ENCODE data around the gene UIMC1. TPM values are rescaled to one million over a fixed set of nuclear protein-coding genes. Genes with fewer than 3 reads are reported as not detected.

Gene UIMC1
- total RNA-seq, 1 experiment from 2014 or later, result 33.6 TPM

DNA sequence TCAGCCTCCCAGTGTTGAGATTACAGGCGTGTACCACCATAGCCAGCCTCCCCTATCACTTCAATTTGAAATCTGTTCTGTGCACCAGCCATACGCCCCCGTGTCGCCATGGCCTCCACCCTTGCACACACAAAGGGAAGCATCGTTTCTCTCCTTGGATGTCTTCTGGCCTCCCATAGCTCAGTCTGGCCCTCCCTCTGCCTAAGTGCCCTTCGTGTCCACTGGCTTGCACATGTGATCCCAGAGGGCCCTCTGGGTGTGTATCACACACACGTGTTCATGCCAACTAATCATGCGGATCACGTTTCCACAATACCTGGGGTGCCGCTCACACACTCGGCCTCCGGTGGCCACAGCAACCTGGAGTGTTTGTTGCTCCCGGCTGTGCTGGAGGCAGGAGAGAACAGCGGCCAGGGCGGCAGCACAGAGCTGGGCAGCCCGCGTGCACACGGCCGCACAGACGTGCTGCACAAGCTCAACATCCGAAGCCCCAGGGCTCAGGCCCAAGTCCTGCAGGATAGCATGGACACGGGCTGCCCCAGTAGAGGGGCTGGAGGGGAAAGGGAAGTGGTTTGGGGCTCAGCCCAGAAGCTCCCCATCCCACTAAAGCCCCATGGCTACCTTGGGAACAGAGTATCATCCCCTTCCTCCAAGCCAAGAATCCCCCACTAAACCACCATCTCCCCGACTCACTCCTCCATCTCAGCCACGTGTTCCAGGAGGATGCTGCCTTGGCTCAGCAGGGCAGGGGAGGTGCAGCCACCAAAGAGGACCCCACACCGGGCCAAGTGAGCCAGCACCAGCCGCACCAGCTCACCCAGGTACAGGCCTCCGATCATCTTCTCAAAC, 118.3 kb downstream of the UIMC1 start:
- DNase-seq (ENCODE audit: extremely low read depth, low read depth), result no peak

DNA sequence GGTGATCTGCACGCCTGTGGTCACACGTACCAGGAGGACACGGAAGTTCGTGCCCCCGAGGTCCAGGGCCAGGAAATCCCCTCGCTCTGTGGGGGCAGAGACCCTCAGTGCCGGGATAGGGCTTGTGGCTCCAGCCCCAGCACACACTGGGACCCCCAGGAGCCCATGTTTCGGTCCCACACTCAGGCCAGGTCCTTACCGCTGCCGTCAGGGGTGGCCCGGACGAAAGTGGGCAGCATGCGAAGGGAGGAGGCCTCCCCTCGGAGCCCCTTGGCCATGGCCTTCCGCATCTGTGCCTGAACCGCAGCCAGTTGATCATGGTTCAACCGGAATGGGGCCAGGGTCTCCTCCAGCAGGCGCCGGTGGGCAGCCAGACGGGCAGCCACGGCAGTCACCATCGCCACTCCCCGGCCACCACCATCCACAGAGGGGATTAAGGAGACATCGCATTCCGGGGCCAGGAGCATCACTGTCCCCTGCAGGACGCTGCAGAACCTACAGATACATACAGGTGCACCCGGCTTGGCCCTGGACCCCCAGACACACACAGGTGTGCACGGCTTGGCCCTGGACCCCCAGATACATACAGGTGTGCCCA, 119.2 kb downstream of the UIMC1 start:
- no peak for DNase-seq (ENCODE audit: extremely low read depth, low read depth)

DNA sequence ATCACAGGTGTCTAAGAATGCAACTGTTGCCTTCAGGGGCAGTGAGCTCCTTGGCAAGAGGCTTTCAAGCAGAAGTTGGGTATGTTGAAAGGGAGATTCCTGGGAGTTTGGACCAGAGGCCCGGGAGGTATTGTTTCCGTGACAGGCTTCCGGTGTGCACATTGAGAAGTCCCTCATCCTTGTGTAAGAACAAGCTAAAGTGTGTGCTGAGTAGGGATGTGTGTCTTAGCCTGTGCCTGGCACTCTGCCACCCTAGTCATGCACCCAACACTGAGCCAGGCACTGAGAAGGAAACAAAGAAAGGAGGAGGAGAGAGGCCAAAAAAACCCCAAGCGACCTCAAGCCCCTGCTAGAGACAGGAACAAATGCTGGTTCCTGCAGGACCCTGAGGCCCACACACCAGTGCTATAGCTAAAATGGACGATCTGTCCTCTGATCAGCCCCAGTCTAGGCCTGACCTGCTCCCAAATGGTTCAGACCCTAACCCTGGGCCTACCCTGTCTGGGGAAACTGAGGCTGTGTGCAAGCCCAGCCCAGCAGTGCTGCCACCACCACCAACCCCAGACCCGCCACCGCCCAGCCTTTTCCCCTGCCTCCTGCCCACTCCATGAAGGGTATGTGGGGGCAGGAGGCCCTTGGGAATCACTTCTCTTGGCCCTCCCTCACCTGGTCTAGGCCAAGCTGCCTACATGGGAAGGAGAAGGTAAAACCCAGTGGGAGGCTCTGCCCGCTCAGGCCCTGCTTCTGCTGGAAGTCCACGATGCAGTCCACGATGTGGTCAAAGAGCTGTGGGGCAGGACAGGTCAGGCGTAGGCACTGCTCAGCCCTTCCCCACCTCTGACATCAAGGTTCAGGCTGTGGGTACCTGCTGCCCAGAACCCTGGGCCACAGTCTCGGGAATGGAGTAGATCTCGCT, 120.0 kb downstream of the UIMC1 start:
- DNase-seq (ENCODE audit: extremely low read depth, low read depth), result no peak

DNA sequence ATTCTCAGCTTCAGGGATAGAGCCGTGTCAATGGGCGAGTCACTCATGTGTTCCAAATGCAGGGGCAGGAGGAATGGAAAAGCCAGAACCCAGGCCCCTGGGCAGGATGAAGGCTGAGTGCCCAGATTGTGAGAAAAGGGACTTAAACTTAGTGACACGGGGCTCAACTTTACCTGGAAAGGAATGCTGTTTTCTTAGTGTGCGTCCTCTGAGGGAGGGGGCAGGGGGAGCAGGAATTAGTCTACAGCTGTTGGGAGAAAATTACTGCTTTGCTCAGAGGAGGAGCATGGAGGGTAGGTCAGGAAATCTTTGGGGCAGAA, 122.0 kb downstream of the UIMC1 start:
- DNase-seq (ENCODE audit: extremely low read depth, low read depth), result no peak

DNA sequence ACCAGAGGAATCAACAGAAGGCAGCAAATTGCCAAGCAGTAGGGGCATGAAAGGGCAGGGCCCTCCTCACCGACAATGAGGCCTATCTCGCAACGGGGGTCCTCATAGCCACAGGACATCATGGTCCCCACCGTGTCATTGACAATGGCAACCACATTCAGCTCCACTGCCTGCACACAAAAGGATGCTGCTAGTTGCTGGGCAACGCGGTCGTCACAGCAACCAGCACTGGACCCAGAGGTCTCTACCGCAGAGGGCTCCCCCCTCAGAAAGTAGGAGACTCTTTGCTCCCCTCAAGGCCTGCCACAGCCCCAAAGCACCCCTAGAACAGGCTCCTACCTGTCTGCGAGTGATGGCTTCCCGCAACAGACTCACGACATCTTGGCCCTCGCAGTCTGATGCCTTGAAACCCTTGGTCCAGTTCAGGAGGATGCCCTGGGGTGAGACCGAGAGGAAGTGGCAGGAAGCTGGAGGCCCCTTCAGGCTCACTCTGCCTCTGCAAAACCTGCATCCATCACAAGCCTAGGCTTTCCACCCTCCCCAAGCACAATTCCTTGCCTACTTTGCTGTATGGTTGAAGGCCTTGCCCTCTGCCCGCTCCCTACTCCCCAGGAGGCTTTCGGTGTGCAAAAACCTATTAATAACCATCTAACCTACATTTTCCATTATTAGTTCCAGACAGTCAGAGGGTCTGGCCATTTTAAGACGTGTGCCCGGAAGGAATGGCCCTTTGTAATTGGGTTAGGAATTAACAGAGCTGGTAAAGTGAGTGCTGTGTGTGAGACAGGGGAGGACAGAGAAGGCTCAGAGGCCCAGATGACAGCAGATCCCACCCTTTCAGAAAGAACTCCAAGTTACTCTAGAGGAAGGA, 122.6 kb downstream of the UIMC1 start:
- no peak for DNase-seq (ENCODE audit: extremely low read depth, low read depth)

DNA sequence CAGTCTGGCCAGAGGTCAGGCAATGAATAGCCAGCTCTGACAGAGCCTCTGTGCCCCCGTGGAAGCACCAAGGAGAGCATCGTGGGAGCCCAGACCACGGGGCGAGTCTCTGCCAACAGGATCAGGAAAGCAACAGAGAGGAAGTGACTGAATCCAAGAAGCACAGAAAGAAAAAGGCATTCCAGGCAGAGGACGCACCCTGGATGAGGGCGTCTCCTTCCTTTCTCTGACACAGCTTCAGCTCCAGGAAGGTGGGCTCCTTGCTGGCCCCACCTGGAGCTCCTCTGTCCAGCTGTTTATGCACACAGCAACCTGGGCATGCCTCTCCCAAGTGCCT, 124.0 kb downstream of the UIMC1 start:
- no peak for DNase-seq (ENCODE audit: extremely low read depth, low read depth)

DNA sequence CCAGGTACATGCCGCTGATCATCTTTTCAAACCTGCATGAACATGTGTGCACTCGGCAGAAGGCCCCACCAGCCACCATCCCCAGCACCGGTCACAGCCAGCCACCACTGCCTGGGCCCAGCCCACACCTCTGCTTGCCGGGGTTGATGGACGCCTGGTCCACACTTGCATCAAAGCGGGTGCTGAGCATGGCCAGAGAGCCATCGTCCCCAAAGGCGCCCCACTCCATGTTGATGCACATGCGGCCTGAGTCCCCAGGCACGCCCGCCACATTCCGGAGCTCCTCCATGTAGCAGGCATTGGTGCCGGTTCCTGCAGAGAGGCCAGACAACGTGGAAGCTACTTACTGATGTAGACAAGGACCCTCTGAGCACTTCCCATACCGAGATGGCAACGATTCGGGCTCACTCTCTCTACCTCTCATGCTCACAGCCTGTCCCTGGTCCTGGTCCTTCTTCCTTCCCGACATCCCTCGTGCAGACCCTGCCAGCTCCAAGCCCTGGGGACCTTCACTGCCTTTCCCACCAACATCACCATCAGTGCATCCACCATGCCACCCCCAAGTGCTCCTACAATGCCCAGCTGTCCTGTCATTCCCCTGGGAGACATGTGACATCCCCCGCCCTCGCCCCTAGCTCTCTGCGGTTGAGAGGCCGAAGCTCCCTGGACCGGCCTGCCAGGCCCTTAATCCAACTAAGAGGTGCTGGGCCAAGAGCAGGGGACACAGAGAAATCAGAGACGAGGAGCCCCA, 124.6 kb downstream of the UIMC1 start:
- DNase-seq (ENCODE audit: extremely low read depth, low read depth), result no peak

DNA sequence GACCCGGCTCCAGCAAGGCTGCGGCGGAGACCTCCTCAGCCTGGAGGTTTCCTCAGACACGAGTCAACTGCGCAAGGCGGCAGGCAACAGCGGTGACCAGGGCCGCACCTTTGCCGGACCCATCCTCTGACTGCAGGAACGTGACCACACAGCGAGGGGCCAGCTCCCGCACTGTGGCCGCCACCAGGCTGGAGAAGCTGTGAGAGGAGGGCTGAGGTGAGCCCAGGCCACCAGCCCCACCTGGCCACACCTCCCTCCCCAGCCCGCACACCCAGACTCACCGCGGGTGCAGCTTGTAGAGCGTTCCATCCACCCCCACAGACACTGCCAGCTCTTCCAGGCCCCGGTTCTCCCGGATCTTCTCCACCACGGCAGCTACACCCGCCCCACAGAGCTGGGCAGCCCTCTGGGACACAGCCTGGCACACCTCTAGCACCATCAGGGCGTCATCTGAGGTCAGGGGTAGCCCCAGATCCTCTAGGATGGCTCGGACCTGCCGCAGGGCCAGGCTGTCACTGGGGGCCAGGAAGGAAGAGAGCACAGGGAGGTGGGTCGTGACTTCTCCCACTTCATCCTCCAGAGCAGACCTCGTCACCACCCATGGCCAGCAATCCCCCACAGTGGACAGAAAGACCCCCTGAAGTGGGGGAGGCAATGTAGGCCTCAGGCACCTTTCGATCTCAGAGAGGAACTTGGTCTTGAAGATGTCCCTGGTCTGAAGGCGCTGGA, 125.4 kb downstream of the UIMC1 start:
- DNase-seq (ENCODE audit: extremely low read depth, low read depth), result no peak

DNA sequence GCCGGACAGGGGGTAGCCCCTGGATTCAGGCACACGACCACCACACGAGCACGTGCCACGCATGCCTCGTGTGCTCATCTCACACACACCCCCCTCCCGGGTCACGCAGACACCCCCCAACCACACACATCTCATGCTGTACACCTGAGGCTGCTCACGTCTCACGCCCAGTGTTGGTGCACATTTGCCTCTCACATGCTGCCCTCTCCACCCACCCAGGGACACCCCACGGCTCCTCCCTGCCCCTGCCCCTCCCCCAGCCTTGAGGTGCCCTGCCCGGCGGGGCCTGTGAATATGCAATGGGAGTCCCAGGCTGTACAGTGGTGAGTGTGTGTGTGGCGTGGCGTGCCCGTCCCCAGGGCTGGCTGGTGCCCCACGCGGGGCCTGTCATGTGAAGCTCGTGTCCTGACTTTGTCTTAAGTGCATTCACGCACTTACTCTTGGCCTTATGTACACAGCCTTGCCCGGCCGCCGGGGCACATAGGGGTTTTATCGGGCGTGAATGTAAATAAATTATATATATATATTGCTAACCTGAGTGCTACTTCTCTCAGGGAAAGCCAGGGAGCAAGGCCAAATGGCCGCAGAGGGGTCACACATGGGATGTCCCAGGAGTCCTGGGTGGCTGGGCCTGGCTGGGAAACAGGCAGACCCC, 126.1 kb downstream of the UIMC1 start:
- no peak for DNase-seq (ENCODE audit: extremely low read depth, low read depth)

DNA sequence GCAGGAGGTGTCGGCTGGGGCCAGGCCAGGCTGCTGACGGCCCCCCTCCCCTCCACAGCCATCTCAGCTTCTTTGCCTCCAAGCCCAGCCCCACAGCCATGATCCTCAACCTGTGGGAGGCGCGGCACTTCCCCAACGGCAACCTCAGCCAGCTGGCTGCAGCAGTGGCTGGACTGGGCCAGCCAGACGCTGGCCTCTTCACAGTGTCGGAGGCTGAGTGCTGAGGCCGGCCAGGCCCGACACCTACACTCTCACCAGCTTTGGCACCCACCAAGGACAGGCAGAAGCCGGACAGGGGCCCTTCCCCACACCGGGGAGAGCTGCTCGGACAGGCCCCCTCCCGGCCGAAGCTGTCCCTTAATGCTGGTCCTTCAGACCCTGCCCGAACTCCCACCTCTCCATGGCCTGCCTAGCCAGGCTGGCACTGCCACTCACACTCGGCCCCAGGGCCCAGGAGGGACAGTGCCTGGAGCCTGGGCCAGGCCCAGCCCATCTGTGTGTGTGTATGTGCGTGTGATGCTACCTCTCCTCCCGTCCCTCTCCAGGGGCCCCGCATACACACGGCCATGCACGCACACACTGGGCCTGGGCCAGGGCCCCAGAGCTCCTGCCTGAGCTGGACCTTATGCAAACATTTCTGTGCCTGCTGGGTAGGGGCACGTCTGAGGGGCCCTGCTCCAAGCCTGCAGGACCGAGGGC, 126.8 kb downstream of the UIMC1 start:
- no peak for DNase-seq (ENCODE audit: extremely low read depth, low read depth)

DNA sequence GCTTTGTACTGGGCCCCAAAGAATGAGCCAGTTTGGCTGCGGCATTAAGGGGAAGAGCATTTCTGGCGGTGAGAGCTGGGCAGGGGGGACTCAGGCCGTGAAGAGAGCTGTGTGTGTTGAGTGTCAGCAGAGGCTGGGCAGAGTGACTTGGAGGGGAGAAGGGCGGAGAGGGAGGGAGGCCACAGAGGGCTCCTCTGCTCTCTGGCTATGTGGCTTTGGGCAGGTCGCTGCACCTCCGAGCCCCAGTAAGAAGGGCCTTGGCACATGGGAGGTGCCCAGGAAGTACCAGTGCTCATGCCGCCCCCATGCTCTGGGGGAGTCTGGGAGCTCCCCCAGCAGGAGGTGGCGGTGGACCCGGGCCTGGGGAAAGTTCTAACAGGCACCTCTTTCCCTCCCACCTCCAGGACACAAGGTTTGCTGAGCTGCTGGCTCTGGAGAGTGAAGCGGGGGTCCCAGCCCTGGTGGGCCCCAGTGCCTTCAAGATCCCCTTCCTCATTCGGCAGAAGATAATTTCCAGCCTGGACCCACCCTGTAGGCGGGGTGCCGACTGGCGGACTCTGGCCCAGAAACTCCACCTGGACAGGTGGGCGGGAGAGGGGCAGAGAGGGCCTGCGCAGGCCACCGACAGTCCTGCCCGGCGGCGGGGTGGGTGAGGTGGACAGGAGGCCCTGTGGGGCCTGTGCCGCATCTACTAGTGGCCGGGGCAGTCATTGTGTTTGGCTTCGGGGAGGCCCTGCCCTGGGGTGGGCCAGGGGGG, 127.5 kb downstream of the UIMC1 start:
- no peak for DNase-seq (ENCODE audit: extremely low read depth, low read depth)

DNA sequence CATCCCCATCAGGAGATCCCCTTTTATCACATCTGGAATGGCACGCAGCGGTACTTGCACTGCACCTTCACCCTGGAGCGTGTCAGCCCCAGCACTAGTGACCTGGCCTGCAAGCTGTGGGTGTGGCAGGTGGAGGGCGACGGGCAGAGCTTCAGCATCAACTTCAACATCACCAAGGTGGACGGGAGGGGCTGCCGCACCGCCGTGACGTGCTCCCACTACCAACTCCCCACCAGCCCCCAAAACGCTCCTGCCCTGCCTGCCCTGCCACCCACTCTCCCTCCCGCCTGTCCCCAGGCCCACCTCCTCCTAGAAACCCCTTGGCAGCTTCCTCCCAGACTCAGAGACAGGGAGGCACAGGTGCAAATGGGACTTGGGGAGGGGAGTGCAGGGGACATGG, 128.1 kb downstream of the UIMC1 start:
- DNase-seq (ENCODE audit: extremely low read depth, low read depth), result no peak

DNA sequence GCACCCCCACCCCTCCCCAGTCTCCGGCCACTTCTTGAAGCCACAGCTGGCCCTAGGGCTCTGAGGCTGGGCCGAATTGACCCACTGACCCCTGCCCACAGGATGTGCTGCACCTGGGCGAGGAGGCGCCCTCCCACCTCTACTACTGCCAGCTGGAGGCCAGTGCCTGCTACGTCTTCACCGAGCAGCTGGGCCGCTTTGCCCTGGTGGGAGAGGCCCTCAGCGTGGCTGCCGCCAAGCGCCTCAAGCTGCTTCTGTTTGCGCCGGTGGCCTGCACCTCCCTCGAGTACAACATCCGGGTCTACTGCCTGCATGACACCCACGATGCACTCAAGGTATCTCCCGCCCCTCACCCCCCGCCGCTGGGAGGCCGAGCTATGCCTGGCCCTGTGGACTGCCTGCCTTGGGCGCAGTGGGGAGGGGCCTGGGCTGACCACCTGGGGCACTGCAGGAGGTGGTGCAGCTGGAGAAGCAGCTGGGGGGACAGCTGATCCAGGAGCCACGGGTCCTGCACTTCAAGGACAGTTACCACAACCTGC, 128.7 kb downstream of the UIMC1 start:
- no peak for DNase-seq (ENCODE audit: extremely low read depth, low read depth)

DNA sequence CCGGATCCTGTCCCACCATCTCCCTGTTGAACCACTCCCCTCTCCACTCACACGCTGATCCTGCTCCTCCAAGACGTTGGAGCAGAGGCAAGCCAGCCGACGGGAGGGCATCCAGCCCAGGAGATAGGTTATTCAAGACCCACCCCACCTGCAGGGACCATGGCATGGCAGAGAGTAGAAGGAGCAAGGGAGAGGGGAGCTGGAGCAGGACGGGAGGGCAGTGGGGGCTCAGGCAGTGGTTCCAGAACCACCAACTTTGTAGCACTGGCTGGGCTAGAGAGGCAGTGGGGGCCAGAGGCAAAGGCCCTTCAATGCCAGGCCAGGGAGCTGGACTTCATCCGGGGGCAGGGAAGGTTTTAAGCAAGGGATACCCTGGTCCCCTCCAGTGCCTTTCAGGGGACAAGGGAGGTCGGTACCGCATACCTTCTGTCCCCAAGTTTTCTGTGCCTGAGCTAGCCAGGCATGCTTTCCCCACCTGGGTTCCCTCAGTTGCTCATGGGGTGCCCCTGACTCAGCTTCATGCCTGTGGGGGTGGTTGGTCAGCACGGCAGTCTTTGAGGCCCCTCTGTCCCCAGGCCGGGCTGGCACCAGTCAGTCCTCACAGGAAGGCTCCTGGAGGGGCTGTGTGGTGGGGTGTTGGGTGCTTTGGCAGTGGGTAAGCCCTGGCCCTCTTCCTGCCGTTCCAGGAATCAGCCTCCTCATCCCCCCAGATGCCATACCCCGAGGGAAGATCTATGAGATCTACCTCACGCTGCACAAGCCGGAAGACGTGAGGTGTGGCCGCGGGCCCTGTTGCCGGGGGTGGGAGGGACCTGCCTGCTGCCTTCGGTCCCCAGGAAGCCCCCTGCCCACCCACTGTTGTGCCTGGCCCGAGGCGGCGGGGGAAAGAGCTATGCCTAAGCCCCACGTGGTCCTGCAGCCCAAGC, 129.8 kb downstream of the UIMC1 start:
- DNase-seq (ENCODE audit: extremely low read depth, low read depth), result no peak

DNA sequence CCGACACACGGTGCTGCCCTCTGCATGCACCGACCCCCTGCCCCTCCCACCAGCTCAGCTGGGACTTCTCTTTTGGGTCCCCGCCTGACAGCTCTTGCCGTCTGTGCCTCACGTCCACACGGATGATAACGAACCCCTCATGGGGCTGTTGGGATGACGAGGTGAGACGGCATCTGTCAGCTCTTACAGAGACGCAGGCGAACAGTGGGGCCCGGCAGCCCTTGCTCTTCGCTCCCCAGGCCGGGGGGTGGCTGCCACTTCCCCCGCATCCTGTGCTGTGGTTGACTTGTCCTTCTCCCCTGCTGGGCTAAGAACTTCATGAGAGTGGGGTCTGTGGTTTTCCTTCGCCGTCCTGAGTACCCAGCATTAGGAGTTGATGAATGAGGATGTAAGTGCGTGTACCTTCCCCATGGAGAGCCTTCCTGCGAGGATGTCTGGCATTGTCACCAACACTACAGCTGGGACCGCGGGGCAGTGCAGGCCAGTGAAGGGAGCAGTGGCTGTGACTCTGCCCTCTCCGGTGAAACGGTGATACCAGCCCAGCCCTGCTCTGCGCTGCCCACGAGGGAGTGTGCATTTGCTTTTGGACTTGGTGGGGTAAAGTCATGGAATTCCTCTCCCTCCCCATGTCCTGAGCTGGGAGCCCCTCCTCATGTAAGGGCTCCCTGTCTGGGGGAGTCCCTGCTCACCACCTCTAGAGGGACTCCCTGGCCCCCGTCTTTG, 130.6 kb downstream of the UIMC1 start:
- DNase-seq (ENCODE audit: extremely low read depth, low read depth), result no peak
